HCT116 (cell line): ENCODE data around the gene NUP210. TPM values are rescaled to one million over a fixed set of nuclear protein-coding genes. Genes with fewer than 3 reads are reported as not detected.

Source experiments
- ATAC-seq: fragments of 200-7000 bp; cut with Tn5 transposase; 2 replicates; pipeline ENCODE4 v1.9.1; 2020; ENCODE audit warnings: mild to moderate bottlenecking, moderate library complexity
- BruUV-seq: library from RNA; stranded (reverse); fragments of 400-500 nt; replicated peaks from 2 replicates; lab custom pipeline; 2021; lab: Mats Ljungman, UMichigan
- CTCF ChIA-PET: fragments of 300-600 bp; sonication (Branson Sonifier 250); formaldehyde crosslinking; loops from one replicate; lab custom pipeline; 2021; ENCODE audit warnings: antibody characterized with exemption; lab: Charles Lee
- POLR2A ChIA-PET: fragments of 300-600, 350-600 bp; sonication (Branson Sonifier 250); formaldehyde crosslinking; loops from one replicate; lab custom pipeline; 2021; ENCODE audit warnings: antibody characterized with exemption; lab: Charles Lee
- RAD21 ChIA-PET, 2 experiments: fragments of 300-600 bp; sonication (Branson Sonifier 250); formaldehyde crosslinking; loops; one replicate each; lab custom pipeline; 2023; ENCODE audit warnings: low total read pairs in 2 of 2; ENCODE audit not compliant: uncharacterized antibody in 2 of 2, unreplicated experiment in 2 of 2, low non-redundant PET in 1 of 2; lab: Charles Lee
- DNase-seq: peaks from one replicate; pipeline ENCODE4 v3.0.0-alpha.2; 2010; ENCODE audit warnings: low read depth, low spot score
- H2AFZ ChIP-seq: fragments of 200-600 bp; shearing (Covaris generic), sonication (generic); 2 replicates; pipeline ENCODE4 v1.6.1; 2017; ENCODE audit warnings: low read depth, mixed run types, mixed read lengths, antibody characterized with exemption, low read length; ENCODE audit not compliant: poor library complexity, severe bottlenecking
- H3K27ac ChIP-seq: 2 replicates; pipeline ENCODE4 v1.5.1; 2012; ENCODE audit warnings: low read depth, low read length
- H3K27me3 ChIP-seq: fragments of 200-600 bp; sonication (generic); 2 replicates; pipeline ENCODE4 v1.6.1; 2016; ENCODE audit warnings: mixed run types, low read length, mixed read lengths; ENCODE audit not compliant: insufficient read depth
- H3K36me3 ChIP-seq, 2 experiments: fragments of 200-500 bp in 1 of 2; fragments of 200-600 bp in 1 of 2; sonication (Bioruptor generic) in 1 of 2; sonication (generic) in 1 of 2; 2 replicates each; pipeline versions ENCODE4 v1.5.1 to v1.6.1; 2014 to 2016; ENCODE audit warnings: low read length in 2 of 2, inconsistent platforms in 1 of 2, mixed read lengths in 1 of 2, mixed run types in 1 of 2; ENCODE audit not compliant: insufficient read depth in 2 of 2, control insufficient read depth in 1 of 2
- H3K4me1 ChIP-seq, 2 experiments: fragments of 200-600 bp in 1 of 2; sonication (generic) in 1 of 2; 2 replicates each; pipeline versions ENCODE4 v1.5.1 to v1.6.1; 2012 to 2017; ENCODE audit warnings: low read length in 2 of 2, inconsistent platforms in 1 of 2, mild to moderate bottlenecking in 1 of 2, mixed read lengths in 1 of 2, mixed run types in 1 of 2, moderate library complexity in 1 of 2; ENCODE audit not compliant: insufficient read depth in 2 of 2, control insufficient read depth in 1 of 2
- H3K4me2 ChIP-seq: fragments of 200-600 bp; sonication (generic); 2 replicates; pipeline ENCODE4 v1.6.1; 2017; ENCODE audit warnings: mixed run types, low read length, mixed read lengths
- H3K4me3 ChIP-seq, 2 experiments: fragments of 200-600 bp in 1 of 2; sonication (generic) in 1 of 2; replicated peaks in 1 of 2; 2 replicates each; pipeline ENCODE4 v1.5.1; 2011 to 2016; ENCODE audit warnings: low read length in 2 of 2, control low read depth in 1 of 2, low read depth in 1 of 2, mild to moderate bottlenecking in 1 of 2, mixed read lengths in 1 of 2, mixed run types in 1 of 2
- H3K79me2 ChIP-seq: fragments of 200-600 bp; sonication (generic); 2 replicates; pipeline ENCODE4 v1.6.1; 2017; ENCODE audit warnings: mild to moderate bottlenecking, mixed run types, low read length, moderate library complexity, mixed read lengths; ENCODE audit not compliant: insufficient read depth
- H3K9ac ChIP-seq: fragments of 200-600 bp; sonication (generic); 2 replicates; pipeline ENCODE4 v1.6.1; 2016; ENCODE audit warnings: low read length, mixed read lengths
- H3K9me2 ChIP-seq: fragments of 200-600 bp; sonication (generic), shearing (Covaris generic); 2 replicates; pipeline ENCODE4 v1.6.1; 2017; ENCODE audit warnings: mixed run types, mild to moderate bottlenecking, moderate library complexity; ENCODE audit not compliant: insufficient read depth
- H3K9me3 ChIP-seq, 2 experiments: fragments of 200-500 bp in 1 of 2; fragments of 200-600 bp in 1 of 2; sonication (Bioruptor generic) in 1 of 2; sonication (generic) in 1 of 2; 2 replicates each; pipeline ENCODE4 v1.6.1; 2014 to 2017; ENCODE audit warnings: low read length in 2 of 2, mixed read lengths in 2 of 2, inconsistent platforms in 1 of 2, low read depth in 1 of 2, mild to moderate bottlenecking in 1 of 2, mixed run types in 1 of 2, moderate library complexity in 1 of 2; ENCODE audit not compliant: control insufficient read depth in 1 of 2, insufficient read depth in 1 of 2
- H4K20me1 ChIP-seq: fragments of 200-600 bp; sonication (generic), shearing (Covaris generic); 2 replicates; pipeline ENCODE4 v1.6.1; 2017; ENCODE audit warnings: mixed run types, mild to moderate bottlenecking, moderate library complexity; ENCODE audit not compliant: insufficient read depth
- CBX3 ChIP-seq: IDR thresholded peaks from 2 replicates; pipeline ENCODE4 v1.6.1; 2012; ENCODE audit warnings: low read depth
- CEBPB ChIP-seq: IDR thresholded peaks from 2 replicates; pipeline ENCODE4 v1.6.1; 2012; ENCODE audit warnings: low read depth
- CTCF ChIP-seq, 3 experiments: fragments of 200-600 bp in 1 of 3; sonication (generic) in 1 of 3; IDR thresholded peaks in 2 of 3; conservative IDR thresholded peaks in 1 of 3; 2 replicates each; pipeline ENCODE4 v1.5.1; 2012 to 2017; ENCODE audit warnings: low read depth in 2 of 3, low read length in 2 of 3, antibody characterized with exemption in 1 of 3, borderline replicate concordance in 1 of 3, control low read depth in 1 of 3, mild to moderate bottlenecking in 1 of 3, mixed read lengths in 1 of 3, mixed run types in 1 of 3, moderate library complexity in 1 of 3; ENCODE audit not compliant: insufficient read depth in 1 of 3
- ELF1 ChIP-seq: IDR thresholded peaks from 2 replicates; pipeline ENCODE4 v1.6.1; 2012; ENCODE audit warnings: low read depth, borderline replicate concordance
- FOSL1 ChIP-seq: IDR thresholded peaks from 2 replicates; pipeline ENCODE4 v1.6.1; 2012; ENCODE audit warnings: low read depth
- JUND ChIP-seq: IDR thresholded peaks from 2 replicates; pipeline ENCODE4 v1.6.1; 2012
- RAD21 ChIP-seq: IDR thresholded peaks from 2 replicates; pipeline ENCODE4 v1.6.1; 2012; ENCODE audit warnings: low read depth, mild to moderate bottlenecking
- SP1 ChIP-seq: IDR thresholded peaks from 2 replicates; pipeline ENCODE4 v1.6.1; 2012; ENCODE audit warnings: low read depth
- SRF ChIP-seq: IDR thresholded peaks from 2 replicates; pipeline ENCODE4 v1.6.1; 2012; ENCODE audit warnings: low read depth
- YY1 ChIP-seq: IDR thresholded peaks from 2 replicates; pipeline ENCODE4 v1.6.1; 2011; ENCODE audit warnings: low read length, low read depth, moderate library complexity, mild to moderate bottlenecking; ENCODE audit not compliant: insufficient replicate concordance; ENCODE audit errors: extremely low read depth
- ZBTB33 ChIP-seq: IDR thresholded peaks from 2 replicates; pipeline ENCODE4 v1.6.1; 2011; ENCODE audit warnings: mild to moderate bottlenecking, low read length, moderate library complexity; ENCODE audit not compliant: insufficient replicate concordance; ENCODE audit errors: extremely low read depth
- ZFX ChIP-seq: fragments of 450-650 bp; IDR thresholded peaks from 2 replicates; pipeline ENCODE4 v1.6.1; 2017
- ZNF274 ChIP-seq: fragments of 200-500 bp; sonication (Bioruptor generic); IDR thresholded peaks from 2 replicates; pipeline ENCODE4 v1.6.1; 2014; ENCODE audit warnings: mild to moderate bottlenecking, low read depth, low read length, inconsistent platforms
- intact Hi-C: fragments of 100-400 bp; cut with micrococcal nuclease; formaldehyde crosslinking; loops from 2 replicates; pipeline ENCODE4 v1.10.0; 2022
- total RNA-seq: library from RNA; stranded (reverse); gene quantifications from one replicate; pipeline ENCODE4 v1.2.1, GENCODE V29; 2021; ENCODE audit not compliant: unreplicated experiment
- TF ChIP-seq, protein P1 (sequence below): IDR thresholded peaks from 2 replicates; pipeline ENCODE4 v1.6.1; 2012

NUP210 gene
- total RNA-seq, 1 experiment from 2014 or later = 74.9 TPM

GRCh38 chr3:13414040-13414729, 5.9 kb downstream of the NUP210 start:
- CTCF ChIA-PET = interaction anchor here (1.0 kb wide), 1 partner anchor 13 kb away, joined by 3 read pairs; no protein-coding TSS in a partner anchor

GRCh38 chr3:13411186-13411860, 8.8 kb downstream of the NUP210 start:
- Histone ChIP-seq H3K9ac (no peak overlapping the region), H2AFZ (no peak overlapping the region), H3K79me2 (peaks cover 76% of the 10 kb centered on the region)
- BruUV-seq = no TSS peak
- TF ChIP-seq RAD21 = no peak
- no peak for TF ChIP-seq JUND
- no peak for TF ChIP-seq ZBTB33
- TF ChIP-seq, protein P1, sequence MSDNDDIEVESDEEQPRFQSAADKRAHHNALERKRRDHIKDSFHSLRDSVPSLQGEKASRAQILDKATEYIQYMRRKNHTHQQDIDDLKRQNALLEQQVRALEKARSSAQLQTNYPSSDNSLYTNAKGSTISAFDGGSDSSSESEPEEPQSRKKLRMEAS = no peak
- TF ChIP-seq CTCF (IDR thresholded peaks at IDR 0.05 in 2 of 3, conservative IDR thresholded peaks at IDR 0.05 in 1 of 3; ENCODE audit: borderline replicate concordance in 1 of 3, insufficient read depth in 1 of 3, low read depth in 2 of 3, low read length in 2 of 3) = no peak
- no peak for TF ChIP-seq FOSL1
- no peak for TF ChIP-seq SRF
- TF ChIP-seq ZFX = no peak
- no peak for TF ChIP-seq ELF1
- no peak for TF ChIP-seq SP1
- no peak for TF ChIP-seq ZNF274
- TF ChIP-seq CBX3 = no peak
- no peak for TF ChIP-seq YY1
- TF ChIP-seq, all 23 proteins: peak for 0
- H4K20me1 ChIP-seq = peaks cover 8% of the 10 kb centered on the region; the same call in 1 of the 2 replicates
- intact Hi-C loops = no loop called here
- peaks cover 22 to 36% of the 10 kb centered on the region in 2 experiments for H3K4me1 ChIP-seq
- H3K4me3 ChIP-seq = no peak overlapping the region
- H3K4me2 ChIP-seq = no peak overlapping the region
- DNase-seq (no peak), ATAC-seq (no peak)
- peaks cover 0 to 3% of the 10 kb centered on the region in 2 experiments; a peak in 1 of 4 replicates for H3K9me3 ChIP-seq
- H3K9me2 ChIP-seq = no peaks in the 10 kb centered on the region
- ChIA-PET RAD21 (no interaction called here), CTCF (no interaction called here), POLR2A (no interaction called here)
- no peak overlapping the region for H3K27ac ChIP-seq
- no peaks in the 10 kb centered on the region for H3K27me3 ChIP-seq
- peaks cover 0 to 4% of the 10 kb centered on the region in 2 experiments; a peak in 1 of 4 replicates for H3K36me3 ChIP-seq

More at GRCh38 chr3:13414040-13414729, 5.9 kb downstream of the NUP210 start:
- H3K9me2 ChIP-seq = no peaks in the 10 kb centered on the region
- no TSS peak for BruUV-seq
- POLR2A ChIA-PET = no interaction called here
- peaks cover 28 to 64% of the 10 kb centered on the region in 2 experiments for H3K4me1 ChIP-seq
- DNase-seq (no peak), ATAC-seq (peak; percentile 69)
- no peak overlapping the region for H2AFZ ChIP-seq
- H4K20me1 ChIP-seq = peaks cover 15% of the 10 kb centered on the region; the same call in 1 of the 2 replicates
- peaks cover 2 to 10% of the 10 kb centered on the region in 2 experiments; a peak in 1 of 4 replicates for H3K36me3 ChIP-seq
- H3K27me3 ChIP-seq = no peaks in the 10 kb centered on the region
- intact Hi-C loops = no loop called here
- peaks cover 83% of the 10 kb centered on the region for H3K79me2 ChIP-seq
- H3K4me2 ChIP-seq = peak overlapping the region; percentile 68
- no peak overlapping the region for H3K4me3 ChIP-seq
- H3K27ac ChIP-seq = peak overlapping the region; percentile 70
- peak overlapping the region; percentile 20 for H3K9ac ChIP-seq
- RAD21 ChIA-PET = no interaction called here
- TF ChIP-seq CEBPB = no peak
- TF ChIP-seq, protein P1 = 0 out of 2 replicates have a peak, but pooled peaks have one; percentile 9
- no peaks in the 10 kb centered on the region for H3K9me3 ChIP-seq
